Ovary (tissue), 3 donors: Measurements from ENCODE around the gene GLA.

Source experiments
- EP300 ChIP-seq: sonication (generic); formaldehyde crosslinking; IDR thresholded peaks from one replicate; pipeline ENCODE4 v1.6.1; 2017; ENCODE audit warnings: antibody characterized with exemption
- POLR2A ChIP-seq: fragments of 450-650 bp; IDR thresholded peaks from one replicate; pipeline ENCODE4 v1.6.1; 2017; ENCODE audit warnings: antibody characterized with exemption, mild to moderate bottlenecking, moderate library complexity
- TF ChIP-seq, protein P1 (sequence below), 3 donors: fragments of 450-650 bp in 2 of 3; fragments of 200-600 bp in 1 of 3; IDR thresholded peaks; one replicate each; pipeline versions ENCODE4 v1.5.1 to v1.8.0; 2016 to 2022; ENCODE audit warnings: antibody characterized with exemption in 3 of 3, mild to moderate bottlenecking in 1 of 3
- donor health status: DM: no; HTN: no; CAD: no.

DNA sequence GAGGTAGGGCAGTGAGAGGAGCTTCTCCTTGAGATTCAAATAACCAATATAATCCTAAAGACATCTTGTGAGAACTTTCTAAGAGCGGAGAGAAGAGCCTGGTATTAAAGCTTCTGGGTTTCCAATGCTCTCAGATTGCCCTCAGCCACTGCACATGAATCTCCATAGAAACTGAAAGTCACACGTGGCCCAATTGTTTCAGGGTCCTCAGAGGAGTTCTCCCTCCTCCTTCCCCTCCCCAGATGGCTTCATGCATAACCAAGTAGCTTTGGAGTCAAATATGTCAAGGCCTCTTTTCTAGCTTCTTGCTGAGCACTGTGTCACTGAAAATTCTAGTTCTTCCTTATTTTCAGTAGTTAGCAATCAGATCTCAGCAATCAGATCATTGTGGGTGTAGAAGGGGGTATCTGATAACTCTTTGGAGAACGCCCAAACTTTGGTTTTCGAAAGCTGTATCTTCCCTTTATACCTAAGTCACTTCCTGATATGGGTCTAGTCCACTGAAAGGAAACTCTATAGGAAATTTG, 24.0 kb downstream of the GLA start:
- TF ChIP-seq, protein P1, sequence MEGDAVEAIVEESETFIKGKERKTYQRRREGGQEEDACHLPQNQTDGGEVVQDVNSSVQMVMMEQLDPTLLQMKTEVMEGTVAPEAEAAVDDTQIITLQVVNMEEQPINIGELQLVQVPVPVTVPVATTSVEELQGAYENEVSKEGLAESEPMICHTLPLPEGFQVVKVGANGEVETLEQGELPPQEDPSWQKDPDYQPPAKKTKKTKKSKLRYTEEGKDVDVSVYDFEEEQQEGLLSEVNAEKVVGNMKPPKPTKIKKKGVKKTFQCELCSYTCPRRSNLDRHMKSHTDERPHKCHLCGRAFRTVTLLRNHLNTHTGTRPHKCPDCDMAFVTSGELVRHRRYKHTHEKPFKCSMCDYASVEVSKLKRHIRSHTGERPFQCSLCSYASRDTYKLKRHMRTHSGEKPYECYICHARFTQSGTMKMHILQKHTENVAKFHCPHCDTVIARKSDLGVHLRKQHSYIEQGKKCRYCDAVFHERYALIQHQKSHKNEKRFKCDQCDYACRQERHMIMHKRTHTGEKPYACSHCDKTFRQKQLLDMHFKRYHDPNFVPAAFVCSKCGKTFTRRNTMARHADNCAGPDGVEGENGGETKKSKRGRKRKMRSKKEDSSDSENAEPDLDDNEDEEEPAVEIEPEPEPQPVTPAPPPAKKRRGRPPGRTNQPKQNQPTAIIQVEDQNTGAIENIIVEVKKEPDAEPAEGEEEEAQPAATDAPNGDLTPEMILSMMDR (IDR thresholded peaks at IDR 0.05) = no peak
- TF ChIP-seq POLR2A (no peak), EP300 (no peak)
